DOHH2 (cell line): ENCODE data around the gene NLGN1.

Experiments
- H3F3A ChIP-seq: fragments of 200-600 bp; sonication (generic), shearing (Covaris generic); 2 replicates; pipeline ENCODE4 v1.6.0; 2016; ENCODE audit warnings: antibody characterized with exemption, mild to moderate bottlenecking; ENCODE audit not compliant: control insufficient read depth, insufficient read depth
- H3K27ac ChIP-seq: fragments of 200-600 bp; sonication (generic); 2 replicates; pipeline ENCODE4 v1.5.1; 2014; ENCODE audit warnings: low read depth, mild to moderate bottlenecking, low read length, moderate library complexity
- H3K27me3 ChIP-seq: fragments of 200-600 bp; sonication (generic); 2 replicates; pipeline ENCODE4 v1.6.1; 2014; ENCODE audit warnings: mild to moderate bottlenecking, low read length, mixed read lengths; ENCODE audit not compliant: control insufficient read depth
- H3K36me3 ChIP-seq: fragments of 200-600 bp; sonication (generic); 2 replicates; pipeline ENCODE4 v1.6.1; 2014; ENCODE audit warnings: mild to moderate bottlenecking, low read length, moderate library complexity, mixed read lengths; ENCODE audit not compliant: control insufficient read depth
- H3K4me1 ChIP-seq: fragments of 200-600 bp; sonication (generic); 2 replicates; pipeline ENCODE4 v1.6.1; 2014; ENCODE audit warnings: mild to moderate bottlenecking, low read length, mixed read lengths; ENCODE audit not compliant: control insufficient read depth
- H3K4me2 ChIP-seq: fragments of 200-600 bp; sonication (generic); 2 replicates; pipeline ENCODE4 v1.6.0; 2014; ENCODE audit warnings: mild to moderate bottlenecking, low read length, moderate library complexity
- H3K4me3 ChIP-seq: fragments of 200-600 bp; sonication (generic); 2 replicates; pipeline ENCODE4 v1.5.1; 2014; ENCODE audit warnings: mild to moderate bottlenecking, low read length, mixed read lengths
- H3K79me2 ChIP-seq: fragments of 200-600 bp; sonication (generic); 2 replicates; pipeline ENCODE4 v1.6.1; 2014; ENCODE audit warnings: mild to moderate bottlenecking, low read length, mixed read lengths; ENCODE audit not compliant: control insufficient read depth
- H3K9me2 ChIP-seq: fragments of 200-600 bp; sonication (generic); replicated peaks from 2 replicates; pipeline ENCODE4 v1.6.1; 2014; ENCODE audit warnings: mild to moderate bottlenecking, low read length, mixed read lengths; ENCODE audit not compliant: control insufficient read depth
- H3K9me3 ChIP-seq: fragments of 200-600 bp; sonication (generic); 2 replicates; pipeline ENCODE4 v1.6.1; 2014; ENCODE audit warnings: antibody characterized with exemption, low read length, mixed read lengths; ENCODE audit not compliant: control insufficient read depth, insufficient read depth
- H4K20me1 ChIP-seq: fragments of 200-600 bp; sonication (generic); 2 replicates; pipeline ENCODE4 v1.6.0; 2014; ENCODE audit warnings: low read depth, mild to moderate bottlenecking, antibody characterized with exemption, low read length, moderate library complexity; ENCODE audit not compliant: control insufficient read depth, insufficient read depth
- CTCF ChIP-seq: fragments of 200-600 bp; sonication (generic); IDR thresholded peaks from one replicate; pipeline ENCODE4 v1.5.1; 2014; ENCODE audit warnings: antibody characterized with exemption, mild to moderate bottlenecking, low read depth, low read length; ENCODE audit not compliant: poor library complexity, severe bottlenecking
- EZH2phosphoT487 ChIP-seq: fragments of 200-600 bp; sonication (generic); IDR thresholded peaks from 2 replicates; pipeline ENCODE4 v1.6.1; 2017; ENCODE audit warnings: borderline replicate concordance, mild to moderate bottlenecking, antibody characterized with exemption, low read length, moderate library complexity, mixed read lengths

Gene NLGN1

DNA sequence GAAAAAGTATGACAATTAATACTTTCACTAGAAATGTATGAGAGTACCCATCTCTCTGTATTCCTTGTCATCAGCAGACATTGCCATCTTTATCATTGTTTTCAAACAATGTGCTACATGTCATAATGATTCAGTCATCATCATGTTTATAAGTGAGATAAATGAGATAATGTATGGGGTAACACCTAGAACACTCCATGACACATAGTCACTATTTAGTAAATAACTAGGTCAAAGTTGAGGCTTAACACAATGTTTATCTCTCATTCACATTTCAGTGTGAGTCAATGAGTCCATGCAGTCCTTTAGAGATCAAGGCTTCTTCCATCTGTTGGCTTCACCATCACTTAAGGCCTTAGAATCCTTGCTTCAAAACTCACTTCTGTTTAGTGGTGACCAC is 70.0 kb downstream of the NLGN1 start:
- Histone ChIP-seq H3K79me2 (no peaks in the 10 kb centered on the region), H3F3A (no peaks in the 10 kb centered on the region), H3K4me2 (no peak overlapping the region), H3K4me1 (no peaks in the 10 kb centered on the region), H3K9me2 (no peaks in the 10 kb centered on the region), H3K36me3 (no peaks in the 10 kb centered on the region), H3K27ac (no peak overlapping the region), H3K27me3 (no peaks in the 10 kb centered on the region), H4K20me1 (no peaks in the 10 kb centered on the region), H3K4me3 (no peak overlapping the region), H3K9me3 (no peaks in the 10 kb centered on the region)
- TF ChIP-seq CTCF: no peak
- no peak for TF ChIP-seq EZH2phosphoT487

- no peaks in the 10 kb centered on the region for H3F3A ChIP-seq
- H3K4me3 ChIP-seq: no peak overlapping the region
- no peak for TF ChIP-seq EZH2phosphoT487
- TF ChIP-seq CTCF: no peak
- H4K20me1 ChIP-seq: no peaks in the 10 kb centered on the region
- no peak overlapping the region for H3K27ac ChIP-seq
- H3K4me2 ChIP-seq: no peak overlapping the region
- H3K4me1 ChIP-seq: no peaks in the 10 kb centered on the region
- H3K36me3 ChIP-seq: no peaks in the 10 kb centered on the region
- H3K27me3 ChIP-seq: no peaks in the 10 kb centered on the region
- no peaks in the 10 kb centered on the region for H3K9me3 ChIP-seq
- no peaks in the 10 kb centered on the region for H3K9me2 ChIP-seq
- no peaks in the 10 kb centered on the region for H3K79me2 ChIP-seq
These were observed 75.7 kb downstream of the NLGN1 start for GRCh38 chr3:173473237-173473636.

- Histone ChIP-seq H3F3A (no peaks in the 10 kb centered on the region), H3K27me3 (no peaks in the 10 kb centered on the region), H3K36me3 (no peaks in the 10 kb centered on the region), H3K4me1 (no peaks in the 10 kb centered on the region), H3K79me2 (no peaks in the 10 kb centered on the region), H3K4me3 (no peak overlapping the region), H4K20me1 (no peaks in the 10 kb centered on the region), H3K9me2 (no peaks in the 10 kb centered on the region), H3K27ac (no peak overlapping the region), H3K9me3 (no peaks in the 10 kb centered on the region), H3K4me2 (no peak overlapping the region)
- TF ChIP-seq EZH2phosphoT487: no peak
- TF ChIP-seq CTCF: no peak
These were observed 81.8 kb downstream of the NLGN1 start for GRCh38 chr3:173479301-173479700.
